HG02943 (cell line): ENCODE measurements around the gene OTUD5.

ENCODE experiments used
- ATAC-seq: cut with Tn5 transposase; IDR thresholded peaks from one replicate; pipeline ENCODE4 v1.9.1; 2021; ENCODE audit warnings: mild to moderate bottlenecking, low read depth, moderate library complexity; ENCODE audit not compliant: unreplicated experiment

The OTUD5 gene

GRCh38 chrX:48913605-48914366, 43.6 kb downstream of the OTUD5 start:
- no peak for ATAC-seq

GRCh38 chrX:48911412-48912182, 45.8 kb downstream of the OTUD5 start, which contains the start of gene SLC35A2:
TSS of gene SLC35A2 (minus strand) at chrX:48911646. CDS start at chrX:48911636, 10 bp downstream.
- no peak for ATAC-seq

GRCh38 chrX:48910926-48911411, 46.4 kb downstream of the OTUD5 start:
- no peak for ATAC-seq

GRCh38 chrX:48909703-48910294, 47.6 kb downstream of the OTUD5 start:
- no peak for ATAC-seq

GRCh38 chrX:48908600-48908999, 48.8 kb downstream of the OTUD5 start:
- ATAC-seq: no peak

- ATAC-seq: no peak
Measured at GRCh38 chrX:48905090-48905790, 52.2 kb downstream of the OTUD5 start.

- ATAC-seq: no peak
Measured at GRCh38 chrX:48904626-48905025, 52.8 kb downstream of the OTUD5 start.

- no peak for ATAC-seq
Measured at GRCh38 chrX:48904180-48904579, 53.2 kb downstream of the OTUD5 start.

- no peak for ATAC-seq
Measured at GRCh38 chrX:48903290-48903689, 54.1 kb downstream of the OTUD5 start.

GRCh38 chrX:48902776-48903175, 54.6 kb downstream of the OTUD5 start:
- no peak for ATAC-seq

- no peak for ATAC-seq
Measured at GRCh38 chrX:48902135-48902534, 55.3 kb downstream of the OTUD5 start.

GRCh38 chrX:48901069-48901468, 56.3 kb downstream of the OTUD5 start:
- ATAC-seq: no peak

- no peak for ATAC-seq
Measured at GRCh38 chrX:48899078-48899410, 58.4 kb downstream of the OTUD5 start.

GRCh38 chrX:48897625-48898306, 59.6 kb downstream of the OTUD5 start, which contains the start of the genes PQBP1 and TIMM17B:
TSS of gene PQBP1 (plus strand) at chrX:48897930. CDS start at chrX:48898510, 580 bp downstream.
TSS of gene TIMM17B (minus strand) at chrX:48897768. CDS start at chrX:48897749, 19 bp downstream.
- ATAC-seq: peak; percentile 77

GRCh38 chrX:48897157-48897624, 60.2 kb downstream of the OTUD5 start:
- peak; percentile 13 for ATAC-seq

GRCh38 chrX:48896611-48897011, 60.8 kb downstream of the OTUD5 start:
- ATAC-seq: no peak

- no peak for ATAC-seq
Measured at GRCh38 chrX:48894891-48895290, 62.5 kb downstream of the OTUD5 start.

GRCh38 chrX:48893556-48894348, 63.7 kb downstream of the OTUD5 start:
- ATAC-seq: no peak

GRCh38 chrX:48892896-48893295, 64.5 kb downstream of the OTUD5 start:
- no peak for ATAC-seq
